Muscle layer of colon (tissue), 2 donors: ENCODE results near the gene ADAP2.

Source experiments
- H3K27ac ChIP-seq: one replicate; pipeline ENCODE4 v1.7.0; 2013; ENCODE audit warnings: low read depth, mild to moderate bottlenecking, low read length, moderate library complexity
- H3K27me3 ChIP-seq, 2 donors: one replicate each; pipeline ENCODE4 v1.7.0; 2013; ENCODE audit warnings: low read length in 2 of 2, mild to moderate bottlenecking in 2 of 2; ENCODE audit not compliant: insufficient read depth in 2 of 2, control insufficient read depth in 1 of 2
- H3K36me3 ChIP-seq: one replicate; pipeline ENCODE4 v1.7.0; 2013; ENCODE audit warnings: mild to moderate bottlenecking, low read length; ENCODE audit not compliant: insufficient read depth
- H3K4me1 ChIP-seq: one replicate; pipeline ENCODE4 v1.7.0; 2013; ENCODE audit warnings: mild to moderate bottlenecking, low read length; ENCODE audit not compliant: insufficient read depth
- H3K4me3 ChIP-seq, 2 donors: one replicate each; pipeline ENCODE4 v1.7.0; 2013; ENCODE audit warnings: low read length in 2 of 2, low read depth in 1 of 2, mild to moderate bottlenecking in 1 of 2, moderate library complexity in 1 of 2
- H3K9ac ChIP-seq: one replicate; pipeline ENCODE4 v1.7.0; 2013; ENCODE audit warnings: low read length
- H3K9me3 ChIP-seq: one replicate; pipeline ENCODE4 v1.7.0; 2013; ENCODE audit warnings: mild to moderate bottlenecking, low read length
- donor health status: abdominal sarcoma.
- donor health status: Adenocarcinoma of cecum.

Gene ADAP2

GRCh38 chr17:30933966-30934365 is 12.2 kb downstream of the ADAP2 start:
- Histone ChIP-seq H3K36me3 (no peaks in the 10 kb centered on the region), H3K9ac (no peak overlapping the region), H3K27me3 (no peaks in the 10 kb centered on the region), H3K27ac (no peak overlapping the region), H3K4me1 (no peaks in the 10 kb centered on the region), H3K9me3 (no peaks in the 10 kb centered on the region), H3K4me3 (no peak overlapping the region)

GRCh38 chr17:30939051-30939689 is 17.4 kb downstream of the ADAP2 start:
- no peak overlapping the region for H3K27ac ChIP-seq
- H3K4me1 ChIP-seq: no peaks in the 10 kb centered on the region
- no peak overlapping the region for H3K9ac ChIP-seq

GRCh38 chr17:30942308-30943079 is 20.7 kb downstream of the ADAP2 start:
- Histone ChIP-seq H3K9me3 (no peaks in the 10 kb centered on the region), H3K27me3 (no peaks in the 10 kb centered on the region), H3K4me1 (no peaks in the 10 kb centered on the region), H3K27ac (no peak overlapping the region), H3K4me3 (no peak overlapping the region), H3K36me3 (no peaks in the 10 kb centered on the region), H3K9ac (no peak overlapping the region)

More at GRCh38 chr17:30939051-30939689, 17.4 kb downstream of the ADAP2 start:
- no peak overlapping the region for H3K4me3 ChIP-seq
- no peaks in the 10 kb centered on the region for H3K27me3 ChIP-seq
- H3K36me3 ChIP-seq: no peaks in the 10 kb centered on the region
- H3K9me3 ChIP-seq: no peaks in the 10 kb centered on the region

- H3K27ac ChIP-seq: no peak overlapping the region
- H3K4me3 ChIP-seq: no peak overlapping the region
- no peaks in the 10 kb centered on the region for H3K36me3 ChIP-seq
- no peaks in the 10 kb centered on the region for H3K27me3 ChIP-seq
- no peaks in the 10 kb centered on the region for H3K4me1 ChIP-seq
- H3K9ac ChIP-seq: no peak overlapping the region
- H3K9me3 ChIP-seq: no peaks in the 10 kb centered on the region
These were observed 26.1 kb downstream of the ADAP2 start for GRCh38 chr17:30947796-30948195.

GRCh38 chr17:30950189-30950588 is 28.4 kb downstream of the ADAP2 start:
- Histone ChIP-seq H3K4me1 (no peaks in the 10 kb centered on the region), H3K4me3 (no peak overlapping the region), H3K9ac (no peak overlapping the region), H3K27ac (no peak overlapping the region), H3K27me3 (no peaks in the 10 kb centered on the region), H3K36me3 (no peaks in the 10 kb centered on the region), H3K9me3 (no peaks in the 10 kb centered on the region)

- no peak overlapping the region for H3K27ac ChIP-seq
- H3K27me3 ChIP-seq: no peaks in the 10 kb centered on the region
- H3K4me1 ChIP-seq: no peaks in the 10 kb centered on the region
- no peaks in the 10 kb centered on the region for H3K9me3 ChIP-seq
- no peaks in the 10 kb centered on the region for H3K36me3 ChIP-seq
- no peak overlapping the region for H3K9ac ChIP-seq
- no peak overlapping the region for H3K4me3 ChIP-seq
These were observed 29.1 kb downstream of the ADAP2 start for GRCh38 chr17:30950669-30951399.

- no peak overlapping the region for H3K27ac ChIP-seq
- no peaks in the 10 kb centered on the region for H3K9me3 ChIP-seq
- H3K9ac ChIP-seq: no peak overlapping the region
- no peaks in the 10 kb centered on the region for H3K27me3 ChIP-seq
- H3K4me1 ChIP-seq: no peaks in the 10 kb centered on the region
- no peak overlapping the region for H3K4me3 ChIP-seq
- no peaks in the 10 kb centered on the region for H3K36me3 ChIP-seq
These were observed 31.1 kb downstream of the ADAP2 start for GRCh38 chr17:30952638-30953393.

GRCh38 chr17:30954046-30954830 is 32.5 kb downstream of the ADAP2 start:
- H3K27ac ChIP-seq: no peak overlapping the region
- H3K4me3 ChIP-seq: no peak overlapping the region
- no peak overlapping the region for H3K9ac ChIP-seq

GRCh38 chr17:30956764-30957374 is 35.1 kb downstream of the ADAP2 start:
- Histone ChIP-seq H3K27me3 (no peaks in the 10 kb centered on the region), H3K4me1 (no peaks in the 10 kb centered on the region), H3K9me3 (no peaks in the 10 kb centered on the region), H3K36me3 (no peaks in the 10 kb centered on the region), H3K27ac (no peak overlapping the region), H3K4me3 (no peak overlapping the region), H3K9ac (no peak overlapping the region)

More at GRCh38 chr17:30954046-30954830, 32.5 kb downstream of the ADAP2 start:
- no peaks in the 10 kb centered on the region for H3K9me3 ChIP-seq
- H3K4me1 ChIP-seq: no peaks in the 10 kb centered on the region
- no peaks in the 10 kb centered on the region for H3K36me3 ChIP-seq
- no peaks in the 10 kb centered on the region for H3K27me3 ChIP-seq

- no peak overlapping the region for H3K4me3 ChIP-seq
- no peak overlapping the region for H3K27ac ChIP-seq
- H3K9ac ChIP-seq: no peak overlapping the region
- H3K4me1 ChIP-seq: no peaks in the 10 kb centered on the region
- H3K27me3 ChIP-seq: no peaks in the 10 kb centered on the region
- no peaks in the 10 kb centered on the region for H3K9me3 ChIP-seq
- no peaks in the 10 kb centered on the region for H3K36me3 ChIP-seq
These were observed 36.0 kb downstream of the ADAP2 start for GRCh38 chr17:30957741-30958140.
